GM21786 (cell line): ENCODE measurements around the gene MTHFD1L.

Source experiments
- ATAC-seq: cut with Tn5 transposase; IDR thresholded peaks from one replicate; pipeline ENCODE4 v1.9.1; 2021; ENCODE audit not compliant: unreplicated experiment

MTHFD1L gene

DNA sequence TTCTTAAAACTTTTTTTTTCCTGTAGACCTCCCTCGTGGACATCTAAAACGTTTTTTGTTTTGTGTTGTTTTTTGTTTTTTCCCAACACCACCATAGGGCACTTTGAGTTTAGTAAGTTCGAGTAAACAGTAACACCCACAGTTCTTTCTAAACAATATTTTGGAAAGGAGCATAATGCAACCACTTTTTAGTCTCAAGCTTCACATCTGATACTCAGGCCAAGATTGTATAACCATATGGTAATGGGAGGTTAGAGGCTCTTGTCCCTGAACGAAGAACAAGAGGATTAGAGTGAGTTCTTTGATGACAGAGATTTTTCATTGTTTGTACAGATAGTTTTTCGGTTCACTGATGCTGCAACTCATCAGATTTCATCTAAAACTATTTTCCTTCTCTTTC, 144.6 kb downstream of the MTHFD1L start:
- ATAC-seq = no peak

DNA sequence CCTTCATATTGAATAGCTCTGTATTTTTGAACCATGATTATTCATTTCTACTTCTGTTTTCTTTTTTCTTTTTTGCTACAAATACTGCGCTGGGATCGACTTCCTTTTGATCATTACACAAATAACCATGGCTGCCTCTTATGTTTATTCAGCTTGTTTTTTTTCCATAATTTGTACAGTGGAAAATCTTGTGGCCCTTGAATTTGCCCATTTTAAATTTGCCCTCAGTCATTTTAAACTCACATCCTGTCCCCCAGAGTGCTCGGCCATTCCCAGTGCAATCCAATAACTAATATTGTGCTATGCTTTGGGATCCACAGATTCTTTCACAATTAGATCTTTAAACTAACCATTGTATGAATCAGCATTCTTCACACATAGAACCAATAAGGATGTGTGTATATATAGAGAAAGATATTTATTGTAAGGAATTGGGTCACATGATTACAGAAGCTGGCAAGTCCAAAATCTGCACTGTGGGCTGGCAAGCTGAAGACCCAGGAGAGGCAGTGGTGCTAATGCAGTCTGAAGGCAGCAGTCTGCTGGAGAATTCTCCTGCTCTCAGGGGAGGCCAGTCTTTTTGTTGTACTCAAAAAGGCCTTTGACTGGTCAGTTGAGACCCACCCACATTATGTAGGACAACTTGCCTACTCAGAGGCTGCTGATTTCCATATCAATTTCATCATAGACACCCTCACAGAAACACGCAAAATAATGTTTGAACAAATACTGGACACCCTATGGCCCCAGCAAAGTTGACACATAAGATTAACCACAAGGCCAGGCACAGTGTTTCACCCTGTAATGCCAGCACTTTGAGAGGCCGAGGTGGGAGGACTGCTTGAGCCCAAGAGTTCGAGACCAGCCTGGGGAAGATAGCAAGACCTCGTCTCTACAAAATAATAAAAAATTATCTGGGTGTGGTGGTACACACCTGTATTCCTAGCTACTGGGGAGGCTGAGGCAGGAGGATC, 147.1 kb downstream of the MTHFD1L start:
- ATAC-seq = no peak

DNA sequence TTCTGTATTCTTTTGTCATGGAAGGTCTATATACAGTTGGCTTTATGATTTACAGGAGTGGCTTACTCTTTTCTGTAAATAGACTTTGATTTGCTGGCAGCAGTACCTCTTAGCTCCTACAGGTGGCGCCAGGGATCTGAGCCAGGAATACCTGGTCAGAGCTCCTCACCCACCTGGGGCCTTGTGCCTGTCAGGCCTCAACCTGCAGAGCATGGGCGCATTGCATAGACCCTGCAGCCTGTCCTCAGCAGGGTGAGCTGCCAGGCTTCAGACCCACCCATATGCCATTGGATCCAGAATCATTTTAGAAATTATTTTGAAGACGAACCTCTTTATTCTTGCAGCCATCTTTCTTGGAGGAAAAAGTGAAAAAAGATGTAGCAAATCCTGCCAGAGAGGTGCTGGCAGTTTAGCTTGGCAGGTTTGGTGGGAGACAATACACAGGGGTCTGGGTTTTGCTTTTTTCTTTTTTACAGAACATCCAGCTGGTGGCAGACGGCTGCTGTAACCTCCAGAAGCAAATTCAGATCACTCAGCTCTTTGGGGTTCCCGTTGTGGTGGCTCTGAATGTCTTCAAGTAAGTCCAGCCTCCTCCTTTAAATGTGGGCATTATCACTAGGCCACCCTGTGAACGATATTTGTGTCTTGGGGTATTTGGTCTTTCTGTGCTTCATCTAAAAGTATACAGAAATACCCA, 149.1 kb downstream of the MTHFD1L start:
- peak; percentile 65 for ATAC-seq

DNA sequence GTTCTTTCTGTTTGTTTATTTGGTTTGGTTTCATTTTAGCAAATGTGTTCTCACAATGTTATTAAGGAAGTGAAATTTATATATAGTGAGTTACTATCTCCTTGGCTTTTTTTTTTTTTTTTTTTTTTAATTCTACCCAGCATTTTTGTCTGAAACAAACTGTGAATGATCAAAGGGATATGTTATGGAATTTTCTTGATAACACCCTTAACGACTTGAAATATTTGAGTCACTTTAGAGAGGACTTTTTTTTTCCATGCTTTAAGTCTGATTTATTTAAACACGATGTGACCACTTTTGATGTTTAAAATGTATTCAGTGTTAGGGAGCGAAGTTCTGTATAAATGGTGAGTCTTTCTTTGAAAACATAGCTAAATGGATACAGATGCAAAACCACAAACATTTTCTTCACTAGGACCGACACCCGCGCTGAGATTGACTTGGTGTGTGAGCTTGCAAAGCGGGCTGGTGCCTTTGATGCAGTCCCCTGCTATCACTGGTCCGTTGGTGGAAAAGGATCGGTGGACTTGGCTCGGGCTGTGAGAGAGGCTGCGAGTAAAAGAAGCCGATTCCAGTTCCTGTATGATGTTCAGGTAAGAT, 149.7 kb downstream of the MTHFD1L start:
- ATAC-seq = no peak

DNA sequence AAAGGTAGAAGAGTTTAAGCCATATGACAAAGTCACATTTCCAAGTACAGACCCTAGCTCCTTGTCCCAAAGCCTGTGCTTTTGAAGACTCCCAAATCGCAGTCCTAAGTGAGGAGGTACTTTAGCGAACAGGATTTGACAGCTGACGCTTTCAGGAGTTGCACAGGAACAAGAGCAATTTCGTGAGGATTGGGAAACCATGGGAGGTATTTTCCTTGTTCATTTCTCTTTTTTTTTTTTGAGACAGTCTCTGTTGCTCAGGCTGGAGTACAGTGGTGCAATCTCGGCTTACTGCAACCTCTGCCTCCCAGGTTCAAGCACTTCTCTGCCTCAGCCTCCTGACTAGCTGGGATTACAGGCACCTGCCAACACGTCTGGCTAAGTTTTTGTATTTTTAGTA, 150.6 kb downstream of the MTHFD1L start:
- ATAC-seq = no peak

DNA sequence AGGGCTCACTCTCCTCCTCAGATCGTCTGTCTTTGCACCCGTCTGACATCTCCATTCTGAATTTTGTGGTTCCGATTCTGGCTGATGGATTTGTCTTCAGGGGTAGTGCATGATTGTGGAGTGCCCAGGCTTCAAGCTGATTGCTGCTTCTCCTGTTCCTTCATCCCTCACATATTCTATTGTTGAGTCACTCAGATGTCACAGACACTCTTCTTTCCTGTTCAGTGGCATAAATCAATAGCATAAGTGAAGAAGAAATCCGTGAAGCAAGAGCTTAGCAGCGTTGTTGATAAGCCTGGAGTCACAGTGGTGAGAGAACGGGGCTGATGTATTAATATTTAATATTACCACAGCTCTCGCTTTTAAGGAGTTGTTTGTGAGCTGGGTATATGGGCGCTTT, 152.5 kb downstream of the MTHFD1L start:
- no peak for ATAC-seq

DNA sequence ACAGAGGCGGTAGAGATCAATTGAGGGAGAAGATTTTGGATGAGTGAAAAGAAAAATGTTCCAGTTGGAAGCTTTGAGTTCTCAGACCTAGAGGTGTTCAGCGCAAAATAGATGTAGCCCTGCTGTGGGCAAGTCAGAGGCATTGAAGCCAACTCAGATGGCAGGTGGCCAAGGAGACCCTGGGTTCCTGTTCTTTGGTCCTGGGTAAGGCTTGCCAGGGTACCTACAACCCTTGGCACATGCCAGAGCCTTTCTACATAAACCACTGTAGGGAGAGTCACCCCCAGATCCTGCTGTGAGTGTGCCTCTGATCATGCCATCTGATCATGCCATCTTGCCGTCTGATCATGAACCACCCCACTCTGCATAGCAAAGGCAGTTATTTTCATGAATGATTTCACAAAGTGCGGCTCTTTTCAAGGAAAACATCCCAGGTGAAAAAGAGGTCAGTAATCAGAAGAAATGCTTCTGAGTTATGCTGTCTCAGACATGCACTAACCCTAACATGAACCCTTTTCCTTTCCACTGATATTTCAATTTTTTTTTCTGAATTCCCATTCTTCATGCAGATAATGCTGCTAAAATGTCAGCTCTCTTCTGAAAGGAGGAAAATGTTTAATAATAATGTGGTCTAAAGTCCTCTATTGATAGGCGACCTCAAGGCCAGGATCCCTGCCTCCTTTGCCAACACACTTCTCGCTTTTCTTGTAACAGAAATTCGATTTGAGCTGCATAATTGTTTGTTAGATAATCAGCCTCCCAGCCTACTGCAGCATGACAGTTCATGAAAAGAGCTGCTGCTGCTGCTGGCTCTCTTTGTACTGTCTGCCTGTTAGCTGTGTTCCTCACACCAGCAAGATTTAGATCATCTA, 153.6 kb downstream of the MTHFD1L start:
- ATAC-seq = no peak

DNA sequence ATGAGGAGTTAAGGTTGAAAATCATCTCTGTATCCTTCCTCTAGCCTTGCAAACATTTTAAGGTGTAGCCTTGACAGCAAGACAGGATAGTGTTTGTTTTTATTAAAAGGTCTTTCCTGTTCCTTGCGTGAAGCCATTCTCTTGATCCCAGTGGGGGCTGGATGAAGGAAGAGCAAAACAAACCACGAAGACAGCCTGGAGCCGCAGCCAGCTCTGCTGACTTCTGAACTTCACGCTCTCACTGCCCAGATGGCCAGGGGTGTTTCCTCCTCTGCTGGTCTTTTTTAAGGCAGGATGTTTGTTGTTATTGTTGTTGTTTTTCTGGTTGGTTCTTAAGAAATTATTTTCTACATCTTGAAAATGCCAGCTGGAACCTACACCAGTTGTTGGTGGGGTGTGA, 156.4 kb downstream of the MTHFD1L start:
- no peak for ATAC-seq

DNA sequence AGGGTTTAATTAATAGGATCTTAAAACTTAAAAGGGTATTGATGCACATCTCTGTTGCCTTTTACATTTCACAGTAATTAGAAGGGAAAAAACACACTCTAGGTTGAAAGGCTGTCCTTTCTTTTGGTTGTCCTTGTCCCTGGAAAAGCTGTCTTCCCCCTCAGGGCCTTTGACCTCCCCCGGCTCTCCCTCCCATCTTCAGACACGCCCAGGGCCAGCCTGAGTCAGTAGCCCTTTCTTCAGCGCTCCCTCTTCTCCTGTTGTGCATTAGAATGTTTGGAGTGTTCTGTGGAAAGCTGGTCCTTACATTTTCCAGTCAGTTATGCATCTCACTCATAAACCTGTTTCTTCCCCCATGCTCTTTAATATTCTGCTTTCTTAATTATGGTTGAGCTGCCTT, 157.0 kb downstream of the MTHFD1L start:
- ATAC-seq = no peak

DNA sequence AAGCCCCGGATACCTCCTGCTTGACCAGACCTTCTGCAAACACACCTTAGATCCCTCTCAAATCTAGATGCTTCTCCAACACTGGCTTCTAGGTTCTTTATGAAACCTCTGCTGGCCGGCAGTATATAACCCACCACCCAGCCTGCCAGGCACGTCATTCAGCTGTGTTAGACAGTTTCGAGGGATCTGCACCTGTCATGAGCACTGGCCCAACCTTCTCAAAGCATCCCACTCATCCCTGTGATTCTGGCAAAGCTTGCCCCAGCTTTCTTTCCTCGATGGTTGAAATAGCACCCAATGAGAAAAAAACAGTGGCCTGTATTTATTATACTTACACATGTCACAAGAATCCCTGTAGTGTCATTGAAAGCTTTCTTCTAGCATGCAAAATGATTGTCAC, 157.8 kb downstream of the MTHFD1L start:
- no peak for ATAC-seq

DNA sequence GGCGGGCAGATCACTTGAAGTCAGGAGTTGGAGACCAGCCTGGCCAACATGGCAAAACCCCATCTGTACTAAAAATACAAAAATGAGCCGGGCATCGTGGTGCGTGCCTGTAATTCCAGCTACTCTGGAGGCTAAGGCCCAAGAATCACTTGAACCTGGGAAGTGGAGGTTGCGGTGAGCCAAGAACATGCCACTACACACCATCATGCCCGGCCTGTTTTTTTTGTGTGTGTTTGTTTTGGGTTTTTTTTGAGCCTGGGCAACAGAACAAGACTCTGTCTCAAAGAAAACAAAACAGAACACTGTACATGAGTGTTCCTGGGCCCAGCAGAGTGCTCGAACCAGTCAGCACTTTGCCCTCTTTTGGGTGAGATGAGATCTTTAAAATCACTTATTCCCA, 159.1 kb downstream of the MTHFD1L start:
- ATAC-seq = no peak

DNA sequence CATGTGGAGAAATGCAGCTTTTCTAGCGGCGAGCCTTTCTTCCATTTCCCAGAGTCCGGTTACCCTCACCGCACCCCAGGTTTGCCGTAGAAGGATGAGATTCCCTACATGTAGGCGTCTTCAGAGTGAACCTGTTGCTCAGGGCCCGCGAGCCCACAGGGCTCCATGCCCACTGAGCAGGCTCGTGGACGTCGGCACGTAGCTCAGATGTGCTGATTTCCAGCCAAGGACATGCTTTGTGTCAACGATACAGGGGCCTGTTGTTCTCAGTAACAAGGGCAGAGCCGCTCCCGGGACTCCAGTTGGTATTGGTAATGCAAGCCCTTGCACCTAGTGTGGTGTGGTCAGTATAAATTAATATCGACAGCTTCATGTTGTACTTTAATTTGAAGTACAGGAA, 159.6 kb downstream of the MTHFD1L start:
- ATAC-seq = no peak

DNA sequence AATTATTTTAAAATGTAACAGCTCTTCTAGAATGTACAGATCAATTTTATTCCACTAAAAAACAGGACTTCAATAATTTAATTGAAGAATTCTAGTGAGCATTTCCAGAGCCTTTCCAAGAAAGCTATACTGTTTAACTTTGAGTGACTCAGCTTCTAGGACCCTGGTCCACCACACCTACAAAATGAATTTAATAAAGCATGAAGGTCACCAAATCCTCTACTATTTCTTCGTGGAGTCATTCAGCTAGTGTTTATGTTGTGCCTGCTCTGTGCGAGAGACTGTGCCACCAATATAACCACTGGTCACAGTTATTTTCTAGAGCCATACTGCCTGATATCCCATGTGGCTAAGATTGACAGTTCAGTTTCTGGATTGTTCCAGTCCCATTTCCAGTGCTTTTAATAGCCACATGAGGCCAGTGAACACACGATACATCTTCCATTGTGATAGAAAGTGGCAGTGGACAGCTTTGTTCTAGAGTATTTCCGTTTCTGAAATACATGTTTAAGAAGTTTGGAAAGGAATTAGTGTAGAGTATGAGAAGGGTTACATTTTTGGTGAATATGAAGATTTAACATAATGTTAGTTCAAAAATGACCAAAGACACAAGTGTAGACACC, 160.7 kb downstream of the MTHFD1L start:
- no peak for ATAC-seq

DNA sequence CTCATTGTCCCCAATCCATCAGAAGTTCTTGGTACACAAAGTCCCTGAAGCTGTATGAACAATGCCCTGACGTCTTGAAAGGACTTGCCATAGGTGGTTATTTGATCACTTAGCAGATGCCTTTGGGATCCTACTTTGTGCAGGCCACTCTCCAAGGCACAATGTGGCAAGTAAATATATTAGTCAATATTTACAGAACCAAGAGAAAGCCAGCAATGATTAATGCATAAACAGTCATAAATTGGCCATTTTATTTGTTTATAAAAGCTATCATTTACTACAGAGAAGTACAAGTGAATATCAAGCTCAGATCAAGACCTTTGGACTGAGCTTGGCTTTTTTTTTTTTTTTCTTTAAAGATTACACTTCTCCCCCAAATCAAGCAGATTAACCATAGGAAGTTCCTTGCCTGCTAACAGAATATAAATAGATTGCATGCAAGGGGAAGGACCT, 161.8 kb downstream of the MTHFD1L start:
- ATAC-seq = no peak

DNA sequence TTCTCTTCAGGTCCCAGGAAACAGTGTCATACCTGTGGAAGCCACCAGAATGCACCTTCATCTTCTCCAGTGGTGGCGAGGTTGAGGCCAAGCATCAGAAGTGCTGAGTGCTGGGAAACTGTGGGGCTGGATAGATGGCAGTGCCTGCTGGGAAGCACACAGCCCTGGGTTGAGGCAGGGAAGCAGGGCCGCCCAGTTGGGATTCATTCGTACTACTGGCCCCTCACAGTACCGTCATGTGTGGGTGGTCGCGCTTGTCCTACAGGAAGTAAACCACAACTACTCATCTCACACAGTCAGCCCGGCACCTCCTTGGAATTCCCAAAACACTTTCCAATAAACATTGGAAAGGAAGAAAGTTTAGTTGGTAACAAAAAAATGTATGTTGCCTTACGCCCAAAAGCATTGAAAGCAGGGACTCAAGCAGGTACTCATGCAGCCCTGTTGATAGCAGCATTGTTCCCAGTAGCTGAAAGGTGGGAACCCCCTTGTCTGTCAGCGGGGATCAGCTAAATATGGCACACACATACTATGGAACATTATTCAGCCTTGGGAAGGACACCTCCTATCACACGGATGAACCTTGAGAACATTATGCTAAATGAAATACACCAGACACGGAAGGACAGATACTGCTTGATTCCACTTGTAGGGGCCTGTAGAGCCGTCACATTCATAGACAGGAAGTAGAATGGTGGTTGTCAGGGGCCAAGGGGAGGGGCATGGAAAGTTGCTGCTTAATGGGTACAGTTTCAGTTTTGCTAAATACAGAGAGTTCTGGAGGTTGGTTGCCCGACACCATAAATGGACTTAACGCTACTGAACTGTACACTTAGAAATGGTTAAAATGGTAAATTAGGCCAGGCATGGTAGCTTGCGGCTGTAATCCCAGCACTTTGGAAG, 162.7 kb downstream of the MTHFD1L start:
- no peak for ATAC-seq

DNA sequence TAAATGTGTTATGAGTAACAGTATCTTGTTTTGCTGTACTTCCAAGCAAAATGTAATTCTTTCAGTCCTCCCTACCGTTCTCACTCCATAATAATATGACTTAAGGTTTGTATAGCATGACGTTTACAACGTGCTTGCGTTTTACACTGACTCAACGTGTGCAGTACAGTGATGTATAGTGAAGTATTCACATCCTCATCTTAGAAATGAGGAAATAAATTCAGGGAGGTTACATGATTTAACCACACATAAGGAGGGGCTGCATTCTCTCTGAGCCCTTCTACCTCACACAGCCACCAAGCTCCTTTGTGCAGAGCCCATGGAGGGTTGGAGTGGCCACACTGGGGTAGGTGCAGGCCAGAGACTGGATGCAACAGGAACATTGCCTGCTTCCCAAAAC, 164.5 kb downstream of the MTHFD1L start:
- ATAC-seq = no peak

DNA sequence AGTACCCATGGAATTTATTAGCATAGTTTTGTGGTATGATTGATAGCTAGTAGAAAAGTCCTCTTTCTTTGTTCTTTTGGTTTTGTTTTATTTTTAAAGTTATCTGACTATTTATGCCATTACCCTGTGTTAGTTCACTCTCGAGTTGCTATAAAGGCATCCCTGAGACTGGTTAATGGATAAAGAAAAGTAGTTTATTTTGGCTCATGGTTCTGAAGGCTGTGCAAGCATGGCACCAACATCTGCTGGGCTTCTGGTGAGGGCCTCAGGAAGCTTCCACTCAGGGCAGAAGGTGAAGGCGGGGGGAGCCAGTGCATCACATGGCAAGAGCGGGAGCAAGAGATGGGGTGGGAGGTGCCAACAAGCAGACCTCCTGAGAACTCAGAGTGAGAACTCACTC, 166.5 kb downstream of the MTHFD1L start:
- no peak for ATAC-seq

DNA sequence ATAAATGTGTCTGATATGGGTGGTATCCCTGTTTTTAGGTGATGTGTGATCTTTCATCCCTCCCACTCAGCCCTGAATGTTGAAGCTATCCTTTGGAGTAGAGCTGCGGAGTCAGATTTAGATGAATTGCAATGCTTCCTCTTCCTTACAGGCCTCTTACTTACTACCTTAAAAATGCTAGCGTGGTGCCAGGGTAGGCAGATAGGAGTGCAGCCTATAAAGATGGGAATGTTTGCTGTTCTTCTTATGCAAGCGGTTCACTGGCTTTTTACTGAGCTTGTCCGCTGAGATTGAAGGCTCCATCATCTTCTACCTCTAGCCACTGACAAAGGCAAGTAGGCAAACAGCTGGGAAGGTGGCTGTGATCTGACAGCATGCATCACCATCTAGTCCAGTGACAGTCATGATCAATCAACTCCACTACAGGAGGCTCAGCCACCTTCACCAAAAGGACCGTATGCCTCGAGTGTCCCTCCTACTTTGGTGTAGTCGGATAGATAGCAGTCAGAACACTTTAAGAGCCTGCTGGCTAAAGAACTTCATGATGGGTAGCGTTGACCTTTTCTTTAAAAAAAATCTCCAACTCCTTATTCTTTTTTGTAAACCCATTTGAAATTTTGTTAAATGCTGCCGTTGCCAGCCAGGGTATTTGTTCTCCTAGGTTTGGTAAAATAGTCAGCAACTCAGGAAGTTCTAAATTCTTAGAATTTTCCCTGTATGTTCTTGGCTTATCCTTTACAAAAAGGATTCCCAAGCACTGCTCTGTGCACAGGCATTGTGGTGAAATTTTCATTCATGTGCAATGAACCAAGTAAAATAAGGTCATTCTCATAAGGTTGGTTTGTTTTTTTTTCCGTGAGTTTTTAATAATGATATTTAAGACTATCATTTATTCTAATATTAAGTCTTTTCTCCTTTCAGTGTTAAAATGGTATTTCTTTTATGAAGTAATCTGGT, 169.6 kb downstream of the MTHFD1L start:
- ATAC-seq = no peak
